ENCODE results near the gene SEMA6A. TPM values are rescaled to one million over a fixed set of nuclear protein-coding genes. Genes with fewer than 3 reads are reported as not detected.

SEMA6A gene
- total RNA-seq, 1 experiment from 2014 or later = 53.3 TPM

DNA sequence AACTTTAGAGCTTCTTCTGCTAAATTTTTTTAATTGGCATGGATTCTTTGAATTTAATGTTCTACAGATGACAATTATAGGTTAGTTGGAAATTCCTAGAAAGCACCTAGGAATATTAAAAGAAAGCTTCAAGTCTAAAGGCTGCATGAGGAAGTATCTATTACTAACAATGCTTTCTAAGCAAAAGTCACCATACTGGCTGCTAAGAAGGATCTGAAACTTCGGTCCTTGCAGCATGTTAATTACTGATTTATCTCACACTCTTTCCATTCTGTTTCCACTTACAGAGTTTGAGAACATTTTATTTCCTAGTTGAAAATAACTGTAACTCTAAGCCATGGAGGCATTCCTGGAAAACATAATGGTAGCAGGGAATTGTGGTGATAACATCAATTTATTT lies 8.4 kb downstream of the SEMA6A start:
- CTCF ChIA-PET = interaction anchor here (0.8 to 1.3 kb wide), 2 partner anchors 9 to 10 kb away, joined by 3 to 4 read pairs; no protein-coding TSS in a partner anchor
- intact Hi-C loops (cut with micrococcal nuclease; ENCODE audit: unreplicated experiment) = no loop called here
- TF ChIP-seq, protein P1, sequence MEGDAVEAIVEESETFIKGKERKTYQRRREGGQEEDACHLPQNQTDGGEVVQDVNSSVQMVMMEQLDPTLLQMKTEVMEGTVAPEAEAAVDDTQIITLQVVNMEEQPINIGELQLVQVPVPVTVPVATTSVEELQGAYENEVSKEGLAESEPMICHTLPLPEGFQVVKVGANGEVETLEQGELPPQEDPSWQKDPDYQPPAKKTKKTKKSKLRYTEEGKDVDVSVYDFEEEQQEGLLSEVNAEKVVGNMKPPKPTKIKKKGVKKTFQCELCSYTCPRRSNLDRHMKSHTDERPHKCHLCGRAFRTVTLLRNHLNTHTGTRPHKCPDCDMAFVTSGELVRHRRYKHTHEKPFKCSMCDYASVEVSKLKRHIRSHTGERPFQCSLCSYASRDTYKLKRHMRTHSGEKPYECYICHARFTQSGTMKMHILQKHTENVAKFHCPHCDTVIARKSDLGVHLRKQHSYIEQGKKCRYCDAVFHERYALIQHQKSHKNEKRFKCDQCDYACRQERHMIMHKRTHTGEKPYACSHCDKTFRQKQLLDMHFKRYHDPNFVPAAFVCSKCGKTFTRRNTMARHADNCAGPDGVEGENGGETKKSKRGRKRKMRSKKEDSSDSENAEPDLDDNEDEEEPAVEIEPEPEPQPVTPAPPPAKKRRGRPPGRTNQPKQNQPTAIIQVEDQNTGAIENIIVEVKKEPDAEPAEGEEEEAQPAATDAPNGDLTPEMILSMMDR (IDR thresholded peaks at IDR 0.05; ENCODE audit: unreplicated experiment) = no peak
- H3K9me3 Mint-ChIP-seq (ENCODE audit: low read depth, unreplicated experiment) = no peaks in the 10 kb centered on the region
- no TSS peak for BruUV-seq (replicated peaks)
- H3K36me3 Mint-ChIP-seq (ENCODE audit: insufficient read depth, unreplicated experiment) = peaks cover under 1% of the 10 kb centered on the region
- no peaks in the 10 kb centered on the region for H3K27me3 Mint-ChIP-seq (ENCODE audit: unreplicated experiment)
- no peak overlapping the region for H3K4me3 Mint-ChIP-seq (ENCODE audit: low read depth, unreplicated experiment)
- DNase-seq = no peak
- H3K4me1 Mint-ChIP-seq (ENCODE audit: low read depth, unreplicated experiment) = peaks cover 43% of the 10 kb centered on the region
- H3K27ac Mint-ChIP-seq (ENCODE audit: unreplicated experiment) = no peak overlapping the region

DNA sequence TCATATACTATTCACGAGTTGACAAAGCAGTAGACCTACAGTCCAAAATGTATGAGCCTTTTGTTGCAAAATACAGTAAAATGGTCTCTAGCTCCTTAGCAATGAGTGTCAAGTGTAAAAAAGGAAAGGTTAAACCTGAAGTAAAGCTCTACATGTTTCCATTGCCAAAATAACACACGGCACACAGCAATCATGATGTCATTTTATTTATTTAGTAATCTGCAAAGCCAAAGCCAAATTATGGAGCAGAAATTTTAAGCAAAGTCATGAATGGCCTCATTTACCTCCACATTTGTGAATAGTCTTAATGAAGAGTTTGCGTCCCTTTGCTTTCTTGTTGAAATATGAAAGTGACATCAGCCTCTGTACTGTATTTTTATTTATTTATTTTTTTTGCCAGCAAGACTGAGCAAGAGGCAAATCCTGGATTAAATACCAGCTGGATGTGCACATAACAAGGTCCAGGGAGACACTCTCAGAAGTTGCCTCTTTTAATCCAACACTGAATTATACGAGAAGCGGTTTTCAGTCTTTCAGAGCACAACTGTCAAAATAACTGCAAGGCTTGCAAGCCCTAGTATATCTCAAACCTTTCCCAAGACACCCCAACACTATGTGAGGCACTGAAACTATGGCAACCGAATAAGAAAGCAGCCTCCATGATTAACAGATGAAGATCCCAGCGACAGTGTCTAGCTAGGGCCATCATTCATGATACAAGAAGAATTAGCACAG lies 9.7 kb downstream of the SEMA6A start:
- Mint-ChIP-seq H3K9me3 (ENCODE audit: low read depth, unreplicated experiment) (no peaks in the 10 kb centered on the region), H3K4me1 (ENCODE audit: low read depth, unreplicated experiment) (peaks cover 35% of the 10 kb centered on the region), H3K4me3 (ENCODE audit: low read depth, unreplicated experiment) (no peak overlapping the region), H3K36me3 (ENCODE audit: insufficient read depth, unreplicated experiment) (no peaks in the 10 kb centered on the region), H3K27me3 (ENCODE audit: unreplicated experiment) (no peaks in the 10 kb centered on the region), H3K27ac (ENCODE audit: unreplicated experiment) (no peak overlapping the region)
- BruUV-seq (replicated peaks) = no TSS peak
- intact Hi-C loops (cut with micrococcal nuclease; ENCODE audit: unreplicated experiment) = no loop called here
- CTCF ChIA-PET = no interaction called here
- DNase-seq = no peak
- TF ChIP-seq, protein P1 (IDR thresholded peaks at IDR 0.05; ENCODE audit: unreplicated experiment) = no peak

DNA sequence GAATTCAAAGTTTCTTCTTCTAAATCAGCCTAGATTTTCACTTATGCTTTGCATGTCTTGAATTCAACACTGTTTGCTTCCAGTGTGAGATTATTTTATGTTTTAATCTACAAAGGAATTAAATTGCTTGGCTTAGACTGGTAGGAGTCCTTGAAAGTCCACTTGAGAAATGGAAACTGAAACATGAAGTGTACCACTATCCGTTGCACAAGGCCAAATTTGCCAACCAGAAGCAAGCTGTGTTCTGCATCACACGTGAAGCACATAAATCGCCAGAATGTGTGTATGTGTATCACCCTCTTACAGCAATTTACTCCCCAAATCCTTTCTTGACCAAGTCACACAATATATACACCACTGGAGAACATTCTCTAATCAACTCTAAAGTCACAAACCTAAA lies 10.3 kb downstream of the SEMA6A start:
- CTCF ChIA-PET = interaction anchor here (0.6 kb wide), 1 partner anchor 152 kb away, joined by 6 read pairs; no protein-coding TSS in a partner anchor
- intact Hi-C loops (cut with micrococcal nuclease; ENCODE audit: unreplicated experiment) = no loop called here
- Mint-ChIP-seq H3K4me1 (ENCODE audit: low read depth, unreplicated experiment) (peaks cover 30% of the 10 kb centered on the region), H3K4me3 (ENCODE audit: low read depth, unreplicated experiment) (no peak overlapping the region), H3K27ac (ENCODE audit: unreplicated experiment) (no peak overlapping the region), H3K27me3 (ENCODE audit: unreplicated experiment) (no peaks in the 10 kb centered on the region), H3K9me3 (ENCODE audit: low read depth, unreplicated experiment) (no peaks in the 10 kb centered on the region), H3K36me3 (ENCODE audit: insufficient read depth, unreplicated experiment) (no peaks in the 10 kb centered on the region)
- TF ChIP-seq, protein P1 (IDR thresholded peaks at IDR 0.05; ENCODE audit: unreplicated experiment) = no peak
- no peak for DNase-seq
- no TSS peak for BruUV-seq (replicated peaks)

DNA sequence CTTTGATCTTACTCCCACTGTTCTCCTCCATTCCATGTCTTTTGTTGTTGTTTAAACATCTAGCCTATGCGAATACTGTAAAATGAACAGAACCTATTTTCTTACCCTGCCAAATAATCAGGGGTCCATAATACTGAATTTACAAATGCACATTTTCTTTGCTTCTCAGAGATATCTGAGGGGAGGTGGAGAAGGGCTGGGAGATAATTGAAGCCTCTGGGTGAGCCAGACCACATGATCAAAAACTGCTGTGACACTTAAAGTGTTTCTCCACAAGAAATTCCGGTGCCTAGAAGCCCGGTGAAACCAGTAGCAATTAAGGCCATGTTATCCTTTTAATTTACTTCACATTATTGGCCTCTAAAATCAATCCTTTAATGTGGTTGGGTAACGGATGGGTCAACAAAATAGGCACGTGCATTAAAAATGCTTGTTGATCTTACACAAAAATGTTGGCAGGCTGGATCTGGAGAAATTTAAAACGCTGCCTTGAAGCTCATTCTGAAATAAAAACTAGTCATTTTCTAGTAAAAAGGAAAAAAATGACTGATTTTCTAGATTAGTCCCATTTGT lies 10.8 kb downstream of the SEMA6A start:
- Mint-ChIP-seq H3K27me3 (ENCODE audit: unreplicated experiment) (no peaks in the 10 kb centered on the region), H3K9me3 (ENCODE audit: low read depth, unreplicated experiment) (no peaks in the 10 kb centered on the region), H3K4me3 (ENCODE audit: low read depth, unreplicated experiment) (no peak overlapping the region), H3K4me1 (ENCODE audit: low read depth, unreplicated experiment) (peaks cover 25% of the 10 kb centered on the region), H3K27ac (ENCODE audit: unreplicated experiment) (no peak overlapping the region), H3K36me3 (ENCODE audit: insufficient read depth, unreplicated experiment) (no peaks in the 10 kb centered on the region)
- BruUV-seq (replicated peaks) = no TSS peak
- intact Hi-C loops (cut with micrococcal nuclease; ENCODE audit: unreplicated experiment) = no loop called here
- CTCF ChIA-PET = interaction anchor here (0.6 kb wide), 1 partner anchor 152 kb away, joined by 6 read pairs; no protein-coding TSS in a partner anchor
- TF ChIP-seq, protein P1 (IDR thresholded peaks at IDR 0.05; ENCODE audit: unreplicated experiment) = no peak
- DNase-seq = no peak
